HG03565 (cell line): ENCODE results near the gene VWDE.
"Not testable (repeated sequence)": the region's sequence is repeated elsewhere in the genome, so short reads cannot be mapped to it uniquely, and the experiment has no call there.

Source experiments
- ATAC-seq: cut with Tn5 transposase; IDR thresholded peaks from one replicate; pipeline ENCODE4 v1.9.1; 2021; ENCODE audit warnings: mild to moderate bottlenecking, moderate library complexity; ENCODE audit not compliant: unreplicated experiment

Gene VWDE

GRCh38 chr7:12402365-12402725 is 1.3 kb downstream of the VWDE start:
- ATAC-seq, result no peak

GRCh38 chr7:12401538-12402364 is 1.9 kb downstream of the VWDE start:
- ATAC-seq, result no peak

- no peak for ATAC-seq
Observed at GRCh38 chr7:12398186-12398585, 5.5 kb downstream of the VWDE start.

- ATAC-seq, result no peak
Observed at GRCh38 chr7:12397671-12398070, 6.0 kb downstream of the VWDE start.

- not testable (repeated sequence) for ATAC-seq
Observed at GRCh38 chr7:12396670-12397069, 7.0 kb downstream of the VWDE start.

GRCh38 chr7:12391922-12392615 is 11.6 kb downstream of the VWDE start:
- no peak for ATAC-seq

GRCh38 chr7:12389089-12389700 is 14.5 kb downstream of the VWDE start:
- ATAC-seq, result peak; percentile 96

GRCh38 chr7:12386313-12386740 is 17.3 kb downstream of the VWDE start:
- ATAC-seq, result no peak

- no peak for ATAC-seq
Observed at GRCh38 chr7:12385364-12385786, 18.3 kb downstream of the VWDE start.

- no peak for ATAC-seq
Observed at GRCh38 chr7:12383377-12383776, 20.3 kb downstream of the VWDE start.

- ATAC-seq, result no peak
Observed at GRCh38 chr7:12378389-12378788, 25.3 kb downstream of the VWDE start.

- no peak for ATAC-seq
Observed at GRCh38 chr7:12377406-12377805, 26.3 kb downstream of the VWDE start.

- no peak for ATAC-seq
Observed at GRCh38 chr7:12373580-12374263, 29.9 kb downstream of the VWDE start.

GRCh38 chr7:12370249-12370648 is 33.4 kb downstream of the VWDE start:
- no peak for ATAC-seq

- no peak for ATAC-seq
Observed at GRCh38 chr7:12369756-12370155, 33.9 kb downstream of the VWDE start.

GRCh38 chr7:12369072-12369471 is 34.6 kb downstream of the VWDE start:
- ATAC-seq, result no peak

- no peak for ATAC-seq
Observed at GRCh38 chr7:12360948-12361347, 42.7 kb downstream of the VWDE start.

GRCh38 chr7:12358694-12359093 is 45.0 kb downstream of the VWDE start:
- no peak for ATAC-seq

GRCh38 chr7:12357508-12357907 is 46.2 kb downstream of the VWDE start:
- peak; percentile 96 for ATAC-seq

- no peak for ATAC-seq
Observed at GRCh38 chr7:12351843-12352242, 51.8 kb downstream of the VWDE start.

- no peak for ATAC-seq
Observed at GRCh38 chr7:12350971-12351370, 52.7 kb downstream of the VWDE start.
